Prostate gland (tissue), 2 donors: ENCODE data around the gene SERTAD4. TPM values are rescaled to one million over a fixed set of nuclear protein-coding genes. Genes with fewer than 3 reads are reported as not detected.

Experiments
- DNase-seq: peaks from one replicate; pipeline ENCODE4 v3.0.0-alpha.2; 2019; ENCODE audit warnings: low spot score
- H3K27ac ChIP-seq, 2 donors: fragments of 200-600 bp; sonication (generic); 2 replicates each; pipeline ENCODE4 v1.5.1; 2017 to 2019
- H3K27me3 ChIP-seq: fragments of 200-600 bp; sonication (generic); replicated peaks from 2 replicates; pipeline ENCODE4 v1.5.1; 2019; ENCODE audit not compliant: insufficient read depth
- H3K36me3 ChIP-seq, 2 donors: fragments of 200-600 bp; sonication (generic); 1 replicate in 1 of 2; 2 replicates in 1 of 2; pipeline versions ENCODE4 v1.5.1 to v1.8.1; 2017 to 2019
- H3K4me1 ChIP-seq: fragments of 200-600 bp; sonication (generic); replicated peaks from 2 replicates; pipeline ENCODE4 v1.5.1; 2019
- H3K4me3 ChIP-seq, 2 donors: fragments of 200-600 bp; sonication (generic); 2 replicates each; pipeline ENCODE4 v1.5.1; 2017 to 2019
- H3K9me3 ChIP-seq: fragments of 200-600 bp; sonication (generic); 2 replicates; pipeline ENCODE4 v1.5.1; 2017
- CTCF ChIP-seq, 4 experiments: fragments of 200-600 bp in 2 of 4; fragments of 450-650 bp in 2 of 4; sonication (generic) in 2 of 4; IDR thresholded peaks; 1 replicate in 3 of 4; 2 replicates in 1 of 4; pipeline ENCODE4 v1.5.1; 2016 to 2019; ENCODE audit warnings: antibody characterized with exemption in 4 of 4, mild to moderate bottlenecking in 2 of 4, moderate library complexity in 2 of 4
- POLR2A ChIP-seq: fragments of 450-650 bp; IDR thresholded peaks from one replicate; pipeline ENCODE4 v1.6.1; 2016; ENCODE audit warnings: antibody characterized with exemption, mild to moderate bottlenecking
- POLR2AphosphoS5 ChIP-seq: sonication (generic); formaldehyde crosslinking; IDR thresholded peaks from one replicate; pipeline ENCODE4 v1.6.1; 2017; ENCODE audit warnings: antibody characterized with exemption
- WGBS: methylation state at CpG from one replicate; pipeline ENCODE4 v1.1.5; 2018; 5-methylcytosine and 5-hydroxymethylcytosine counted together
- intact Hi-C: fragments of 100-400 bp; cut with DNase I; formaldehyde crosslinking; loops from one replicate; pipeline ENCODE4 v1.14.2; 2022
- total RNA-seq, 2 donors: library from RNA; depleted of rRNA; stranded (reverse); fragments of >200 nt; gene quantifications; one replicate each; pipeline ENCODE4 v1.1.0, GENCODE V29; 2016

SERTAD4 gene
- total RNA-seq, 2 donors from 2014 or later = 2.0 to 10.6 TPM

- TF ChIP-seq CTCF (IDR thresholded peaks at IDR 0.05) = no peak
- TF ChIP-seq POLR2AphosphoS5 = no peak
- no peak for TF ChIP-seq POLR2A
- 80% methylated on average over 8 of the region's 8 CpGs for WGBS
- no peak for DNase-seq
- H3K4me1 ChIP-seq = no peaks in the 10 kb centered on the region
- H3K27me3 ChIP-seq = no peaks in the 10 kb centered on the region
- H3K9me3 ChIP-seq = no peaks in the 10 kb centered on the region
- no peaks in the 10 kb centered on the region for H3K36me3 ChIP-seq
- intact Hi-C loops = no loop called here
- no peak overlapping the region for H3K4me3 ChIP-seq
- H3K27ac ChIP-seq = no peak overlapping the region
Observed at GRCh38 chr1:210213335-210213734, 19.3 kb upstream of the SERTAD4 start.

GRCh38 chr1:210214573-210215409, 17.8 kb upstream of the SERTAD4 start:
- no peaks in the 10 kb centered on the region for H3K4me1 ChIP-seq
- no peak overlapping the region for H3K4me3 ChIP-seq
- WGBS = 53% methylated on average over 4 of the region's 4 CpGs
- no peak overlapping the region for H3K27ac ChIP-seq
- DNase-seq = no peak
- H3K9me3 ChIP-seq = no peaks in the 10 kb centered on the region
- H3K36me3 ChIP-seq = no peaks in the 10 kb centered on the region
- no peak for TF ChIP-seq CTCF (IDR thresholded peaks at IDR 0.05)
- no peaks in the 10 kb centered on the region for H3K27me3 ChIP-seq
- intact Hi-C loops = no loop called here

- TF ChIP-seq CTCF (IDR thresholded peaks at IDR 0.05) = no peak
- TF ChIP-seq POLR2AphosphoS5 = no peak
- TF ChIP-seq POLR2A = no peak
- Histone ChIP-seq H3K4me1 (no peaks in the 10 kb centered on the region), H3K4me3 (no peak overlapping the region), H3K9me3 (no peaks in the 10 kb centered on the region), H3K27ac (no peak overlapping the region), H3K36me3 (no peaks in the 10 kb centered on the region), H3K27me3 (no peaks in the 10 kb centered on the region)
- no peak for DNase-seq
- WGBS = 89% methylated on average over 5 of the region's 5 CpGs
- intact Hi-C loops = no loop called here
Observed at GRCh38 chr1:210217482-210217881, 15.1 kb upstream of the SERTAD4 start.

GRCh38 chr1:210218047-210218446, 14.5 kb upstream of the SERTAD4 start:
- DNase-seq = no peak
- intact Hi-C loops = no loop called here
- TF ChIP-seq POLR2A (no peak), POLR2AphosphoS5 (no peak), CTCF (IDR thresholded peaks at IDR 0.05) (no peak)
- WGBS = 84% methylated on average over 4 of the region's 4 CpGs
- H3K27me3 ChIP-seq = no peaks in the 10 kb centered on the region
- no peaks in the 10 kb centered on the region for H3K9me3 ChIP-seq
- H3K27ac ChIP-seq = no peak overlapping the region
- no peaks in the 10 kb centered on the region for H3K4me1 ChIP-seq
- H3K36me3 ChIP-seq = no peaks in the 10 kb centered on the region
- no peak overlapping the region for H3K4me3 ChIP-seq

- peak; percentile 26 for DNase-seq
- intact Hi-C loops = no loop called here
Observed at GRCh38 chr1:210222340-210223006, 10.1 kb upstream of the SERTAD4 start.

More at GRCh38 chr1:210222340-210223006, 10.1 kb upstream of the SERTAD4 start:
- Histone ChIP-seq H3K27me3 (no peaks in the 10 kb centered on the region), H3K36me3 (no peaks in the 10 kb centered on the region), H3K4me1 (no peaks in the 10 kb centered on the region), H3K9me3 (no peaks in the 10 kb centered on the region), H3K4me3 (no peak overlapping the region), H3K27ac (peak overlapping the region in 1 of 2 donors; percentile 17)
- 31% methylated on average over 6 of the region's 6 CpGs for WGBS
- TF ChIP-seq CTCF (IDR thresholded peaks at IDR 0.05) = no peak
- no peak for TF ChIP-seq POLR2A
- TF ChIP-seq POLR2AphosphoS5 = peak; percentile 61
